ENCODE data around the gene THAP10. TPM values are rescaled to one million over a fixed set of nuclear protein-coding genes. Genes with fewer than 3 reads are reported as not detected.
"Not testable (repeated sequence)": the region's sequence is repeated elsewhere in the genome, so short reads cannot be mapped to it uniquely, and the experiment has no call there.

The THAP10 gene
- total RNA-seq, 1 experiment from 2014 or later: 4.0 TPM

- no TSS peak for BruUV-seq (replicated peaks)
- Mint-ChIP-seq H3K27me3 (ENCODE audit: insufficient read depth, unreplicated experiment) (no peaks in the 10 kb centered on the region), H3K36me3 (ENCODE audit: insufficient read depth, unreplicated experiment) (peaks cover 5% of the 10 kb centered on the region), H3K27ac (ENCODE audit: low read depth, unreplicated experiment) (no peak overlapping the region), H3K4me1 (ENCODE audit: insufficient read depth, unreplicated experiment) (peaks cover 26% of the 10 kb centered on the region), H3K9me3 (ENCODE audit: unreplicated experiment) (no peaks in the 10 kb centered on the region), H3K4me3 (ENCODE audit: unreplicated experiment) (no peak overlapping the region)
- DNase-seq (ENCODE audit: unreplicated experiment): peak; percentile 72
- TF ChIP-seq CTCF (IDR thresholded peaks at IDR 0.05; ENCODE audit: unreplicated experiment): no peak
- POLR2A ChIA-PET: interaction anchor here (0.7 to 1.8 kb wide), 5 partner anchors 10 to 104 kb away, joined by 4 to 19 read pairs (median 5); partner anchors contain the start of gene LARP6
- CTCF ChIA-PET: interaction anchor here (0.6 to 1.1 kb wide), 6 partner anchors 9 to 163 kb away, joined by 3 to 5 read pairs (median 4); no protein-coding TSS in a partner anchor
- intact Hi-C loops (cut with micrococcal nuclease): no loop called here
Measured at GRCh38 chr15:70863450-70864218, 28.6 kb downstream of the THAP10 start.

DNA sequence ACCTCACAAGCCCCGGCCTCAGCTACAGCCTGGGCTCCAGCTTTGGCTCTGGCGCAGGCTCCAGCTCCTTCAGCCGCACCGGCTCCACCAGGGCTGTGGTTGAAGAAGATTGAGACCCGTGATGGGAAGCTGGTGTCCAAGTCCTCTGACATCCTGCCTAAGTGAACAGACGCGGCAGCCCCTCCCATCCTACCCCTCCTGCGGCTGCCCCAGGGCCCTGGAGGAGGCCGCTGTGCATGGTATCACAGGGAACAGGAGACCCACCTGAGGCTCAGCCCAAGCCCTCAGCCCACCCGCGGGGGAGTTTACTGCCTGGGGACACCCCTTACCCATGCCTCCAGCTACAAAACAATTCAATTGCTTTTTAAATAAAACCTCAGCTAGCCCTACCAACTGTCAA lies 32.2 kb downstream of the THAP10 start:
- no peaks in the 10 kb centered on the region for H3K36me3 Mint-ChIP-seq (ENCODE audit: insufficient read depth, unreplicated experiment)
- H3K4me3 Mint-ChIP-seq (ENCODE audit: unreplicated experiment): no peak overlapping the region
- H3K27ac Mint-ChIP-seq (ENCODE audit: low read depth, unreplicated experiment): no peak overlapping the region
- POLR2A ChIA-PET: no interaction called here
- no TSS peak for BruUV-seq (replicated peaks)
- H3K27me3 Mint-ChIP-seq (ENCODE audit: insufficient read depth, unreplicated experiment): no peaks in the 10 kb centered on the region
- H3K4me1 Mint-ChIP-seq (ENCODE audit: insufficient read depth, unreplicated experiment): peaks cover 33% of the 10 kb centered on the region
- no peaks in the 10 kb centered on the region for H3K9me3 Mint-ChIP-seq (ENCODE audit: unreplicated experiment)
- intact Hi-C loops (cut with micrococcal nuclease): no loop called here
- DNase-seq (ENCODE audit: unreplicated experiment): no peak
- TF ChIP-seq CTCF (IDR thresholded peaks at IDR 0.05; ENCODE audit: unreplicated experiment): no peak
- CTCF ChIA-PET: interaction anchor here (1.6 to 3.8 kb wide), 2 partner anchors 15 to 35 kb away, joined by 7 to 11 read pairs; no protein-coding TSS in a partner anchor

DNA sequence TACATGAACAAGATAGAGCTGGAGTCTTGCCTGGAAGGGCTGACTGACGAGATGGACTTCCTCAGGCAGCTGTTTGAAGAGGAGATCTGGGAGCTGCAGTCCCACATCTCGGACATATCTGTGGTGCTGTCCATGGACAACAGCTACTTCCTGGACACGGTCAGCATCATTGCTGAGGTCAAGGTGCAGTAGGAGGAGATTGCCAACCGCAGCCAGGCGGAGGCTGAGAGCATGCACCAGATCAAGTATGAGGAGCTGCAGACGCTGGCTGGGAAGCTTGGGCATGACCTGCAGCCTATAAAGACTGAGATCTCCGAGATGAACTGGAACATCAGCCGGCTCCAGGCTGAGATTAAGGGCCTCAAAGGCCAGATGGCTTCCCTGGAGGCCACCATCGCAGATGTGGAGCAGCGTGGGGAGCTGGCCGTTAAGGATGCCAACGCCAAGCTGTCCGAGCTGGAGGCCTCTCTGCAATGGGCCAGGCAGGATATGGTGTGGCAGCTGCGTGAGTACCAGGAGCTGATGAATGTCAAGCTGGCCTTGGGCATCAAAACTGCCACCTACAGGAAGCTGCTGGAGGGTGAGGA lies 32.8 kb downstream of the THAP10 start:
- DNase-seq (ENCODE audit: unreplicated experiment): no peak
- H3K4me3 Mint-ChIP-seq (ENCODE audit: unreplicated experiment): no peak overlapping the region
- CTCF ChIA-PET: interaction anchor here (1.6 to 3.8 kb wide), 2 partner anchors 15 to 34 kb away, joined by 7 to 11 read pairs; no protein-coding TSS in a partner anchor
- H3K9me3 Mint-ChIP-seq (ENCODE audit: unreplicated experiment): no peaks in the 10 kb centered on the region
- intact Hi-C loops (cut with micrococcal nuclease): no loop called here
- no peaks in the 10 kb centered on the region for H3K27me3 Mint-ChIP-seq (ENCODE audit: insufficient read depth, unreplicated experiment)
- no peaks in the 10 kb centered on the region for H3K36me3 Mint-ChIP-seq (ENCODE audit: insufficient read depth, unreplicated experiment)
- peaks cover 37% of the 10 kb centered on the region for H3K4me1 Mint-ChIP-seq (ENCODE audit: insufficient read depth, unreplicated experiment)
- H3K27ac Mint-ChIP-seq (ENCODE audit: low read depth, unreplicated experiment): no peak overlapping the region
- TF ChIP-seq CTCF (IDR thresholded peaks at IDR 0.05; ENCODE audit: unreplicated experiment): no peak
- no TSS peak for BruUV-seq (replicated peaks)
- POLR2A ChIA-PET: no interaction called here

- CTCF ChIA-PET: interaction anchor here (1.6 to 3.2 kb wide), 2 partner anchors 16 to 34 kb away, joined by 7 to 12 read pairs; no protein-coding TSS in a partner anchor
- peaks cover 39% of the 10 kb centered on the region for H3K4me1 Mint-ChIP-seq (ENCODE audit: insufficient read depth, unreplicated experiment)
- H3K27me3 Mint-ChIP-seq (ENCODE audit: insufficient read depth, unreplicated experiment); intact Hi-C loops (cut with micrococcal nuclease); H3K27ac Mint-ChIP-seq (ENCODE audit: low read depth, unreplicated experiment); BruUV-seq (replicated peaks); H3K36me3 Mint-ChIP-seq (ENCODE audit: insufficient read depth, unreplicated experiment); POLR2A ChIA-PET; H3K9me3 Mint-ChIP-seq (ENCODE audit: unreplicated experiment); H3K4me3 Mint-ChIP-seq (ENCODE audit: unreplicated experiment); DNase-seq (ENCODE audit: unreplicated experiment): not testable (repeated sequence)
Measured at GRCh38 chr15:70858614-70859321, 33.5 kb downstream of the THAP10 start.

Data from MCF 10A (cell line).